GM12878 (cell line): ENCODE data around the gene BPIFB4. TPM values are rescaled to one million over a fixed set of nuclear protein-coding genes. Genes with fewer than 3 reads are reported as not detected.

Experiments
- ATAC-seq: fragments of 200-7000 bp; cut with Tn5 transposase; 3 replicates; pipeline ENCODE4 v1.9.1; 2020; ENCODE audit warnings: mild to moderate bottlenecking, moderate library complexity
- BruUV-seq: library from RNA; stranded (reverse); fragments of 400-500 nt; replicated peaks from 2 replicates; lab custom pipeline; 2021; lab: Mats Ljungman, UMichigan
- CTCF ChIA-PET: fragments of 300-600 bp; sonication (Branson Sonifier 250); formaldehyde crosslinking; extraction: SDS; loops from one replicate; lab custom pipeline; 2021; ENCODE audit warnings: inconsistent platforms; lab: Yijun Ruan, JAX
- POLR2A ChIA-PET: fragments of 350-600 bp; formaldehyde crosslinking; extraction: SDS; loops from one replicate; lab custom pipeline; 2021; ENCODE audit warnings: inconsistent platforms; lab: Charles Lee
- RAD21 ChIA-PET: fragments of 300-600 bp; sonication (Branson Sonifier 250); formaldehyde crosslinking; loops from one replicate; lab custom pipeline; 2023; ENCODE audit warnings: antibody characterized with exemption; ENCODE audit not compliant: unreplicated experiment; lab: Charles Lee
- SMC1A ChIA-PET: fragments of 300-600 bp; sonication (Branson Sonifier 250); formaldehyde crosslinking; loops from one replicate; lab custom pipeline; 2023; ENCODE audit not compliant: unreplicated experiment, uncharacterized antibody; lab: Charles Lee
- DNase-seq: peaks from one replicate; pipeline ENCODE4 v3.0.0-alpha.2; 2011; ENCODE audit warnings: low read depth, low spot score
- FAIRE-seq: peaks from 3 replicates; lab custom pipeline; 2011; peaks lifted over from hg19 to GRCh38; lab: Jason Lieb, UNC
- H2AFZ ChIP-seq: 2 replicates; pipeline ENCODE4 v1.6.0; 2011; ENCODE audit warnings: low read depth, low read length, control low read depth; ENCODE audit not compliant: control insufficient read depth
- H3K27ac ChIP-seq: 2 replicates; pipeline ENCODE4 v1.5.1; 2011; ENCODE audit warnings: control low read depth; ENCODE audit not compliant: control insufficient read depth, insufficient read depth
- H3K27me3 ChIP-seq, 2 experiments: replicated peaks in 1 of 2; 2 replicates each; pipeline versions ENCODE4 v1.6.0 to v1.6.1; 2011; ENCODE audit warnings: low read length in 1 of 2; ENCODE audit not compliant: control insufficient read depth in 2 of 2, insufficient read depth in 2 of 2
- H3K36me3 ChIP-seq, 2 experiments: 2 replicates each; pipeline ENCODE4 v1.5.1; 2011; ENCODE audit warnings: low read length in 1 of 2; ENCODE audit not compliant: control insufficient read depth in 2 of 2, insufficient read depth in 2 of 2
- H3K4me1 ChIP-seq: 2 replicates; pipeline ENCODE4 v1.6.1; 2011; ENCODE audit warnings: mild to moderate bottlenecking, low read length, moderate library complexity, mixed read lengths; ENCODE audit not compliant: control insufficient read depth, insufficient read depth
- H3K4me2 ChIP-seq: 2 replicates; pipeline ENCODE4 v1.6.0; 2011; ENCODE audit warnings: control low read depth; ENCODE audit not compliant: control insufficient read depth, insufficient read depth
- H3K4me3 ChIP-seq: fragments of 200-600 bp; sonication (generic); 2 replicates; pipeline ENCODE4 v1.5.1; 2016
- H3K79me2 ChIP-seq: 2 replicates; pipeline ENCODE4 v1.6.0; 2011; ENCODE audit warnings: low read length; ENCODE audit not compliant: control insufficient read depth, insufficient read depth
- H3K9ac ChIP-seq: 2 replicates; pipeline ENCODE4 v1.8.0; 2011; ENCODE audit warnings: low read length, control low read depth, mixed read lengths; ENCODE audit not compliant: control insufficient read depth, insufficient read depth
- H3K9me3 ChIP-seq: replicated peaks from 3 replicates; pipeline ENCODE4 v1.5.1; 2011; ENCODE audit warnings: mild to moderate bottlenecking, low read length; ENCODE audit not compliant: control insufficient read depth, insufficient read depth
- H4K20me1 ChIP-seq: 2 replicates; pipeline ENCODE4 v1.6.0; 2011; ENCODE audit not compliant: control insufficient read depth, insufficient read depth
- BMI1 ChIP-seq: fragments of 450-650 bp; IDR thresholded peaks from 2 replicates; pipeline ENCODE4 v1.6.1; 2016; ENCODE audit warnings: mild to moderate bottlenecking, moderate library complexity, borderline replicate concordance
- MEF2B ChIP-seq: fragments of 450-650 bp; IDR thresholded peaks from 2 replicates; pipeline ENCODE4 v1.6.1; 2018; ENCODE audit warnings: mild to moderate bottlenecking, moderate library complexity; ENCODE audit not compliant: partially characterized antibody, poor library complexity, severe bottlenecking
- SREBF2 ChIP-seq: IDR thresholded peaks from 2 replicates; pipeline ENCODE4 v1.6.1; 2012; ENCODE audit warnings: mild to moderate bottlenecking, low read length
- TAF1 ChIP-seq: IDR thresholded peaks from 2 replicates; pipeline ENCODE4 v1.6.1; 2011; ENCODE audit warnings: mild to moderate bottlenecking, low read depth, low read length, borderline replicate concordance
- YBX1 ChIP-seq: fragments of 450-650 bp; IDR thresholded peaks from 2 replicates; pipeline ENCODE4 v1.6.1; 2016; ENCODE audit warnings: antibody characterized with exemption
- WGBS: methylation state at CpG from one replicate; pipeline ENCODE4 v1.1.6; 2016; ENCODE audit warnings: low lambda C conversion rate; ENCODE audit not compliant: insufficient replicate concordance, insufficient coverage; ENCODE audit errors: missing lambda C conversion rate; 5-methylcytosine and 5-hydroxymethylcytosine counted together
- in situ Hi-C: fragments of 300-500 bp; cut with MboI; formaldehyde crosslinking; loops from 9 replicates; pipeline ENCODE4 v1.14.3; 2018; ENCODE audit warnings: mixed read lengths
- intact Hi-C: fragments of 100-400 bp; cut with micrococcal nuclease; formaldehyde crosslinking; loops from one replicate; pipeline ENCODE4 v1.14.2; 2022; ENCODE audit not compliant: unreplicated experiment
- polyA plus RNA-seq, 11 experiments: library from polyadenylated mRNA; depleted of rRNA in 4 of 11; unstranded in 6 of 11; stranded (reverse) in 5 of 11; fragments of >200 nt; fragmentation: Nextera tagmentation in 4 of 11; fragmentation: Illumina TruSeq in 1 of 11; extraction: Ambion mirVana in 4 of 11; extraction: Trizol in 1 of 11; gene quantifications; 1 replicate in 1 of 11; 2 replicates in 10 of 11; pipeline versions ENCODE4 v1.2.1 to v1.2.3, GENCODE V29; 2011 to 2016; ENCODE audit warnings: inconsistent platforms in 2 of 11, missing spikeins in 2 of 11, low read depth in 1 of 11
- total RNA-seq, 4 experiments: library from RNA; depleted of rRNA in 3 of 4; stranded (reverse); fragments of >200 nt in 3 of 4; fragmentation: Illumina TruSeq in 1 of 4; extraction: Trizol in 1 of 4; gene quantifications; 2 replicates each; pipeline versions ENCODE4 v1.2.1 to v1.2.3, GENCODE V29; 2013 to 2021
- TF ChIP-seq, protein P1 (sequence below): fragments of 450-650 bp; IDR thresholded peaks from 2 replicates; pipeline ENCODE4 v1.6.1; 2016; ENCODE audit warnings: mild to moderate bottlenecking
- TF ChIP-seq, protein P2 (sequence below): fragments of 450-650 bp; formaldehyde crosslinking; IDR thresholded peaks from 2 replicates; pipeline ENCODE4 v1.5.0; 2022; ENCODE audit warnings: mild to moderate bottlenecking, missing genetic modification characterization

Gene BPIFB4
- total and polyA plus RNA-seq, 10 of the 15 experiments (the other 5 are each of a cell fraction or from before 2014, with no cell fraction given), result 0.12 TPM; not detected in 9

DNA sequence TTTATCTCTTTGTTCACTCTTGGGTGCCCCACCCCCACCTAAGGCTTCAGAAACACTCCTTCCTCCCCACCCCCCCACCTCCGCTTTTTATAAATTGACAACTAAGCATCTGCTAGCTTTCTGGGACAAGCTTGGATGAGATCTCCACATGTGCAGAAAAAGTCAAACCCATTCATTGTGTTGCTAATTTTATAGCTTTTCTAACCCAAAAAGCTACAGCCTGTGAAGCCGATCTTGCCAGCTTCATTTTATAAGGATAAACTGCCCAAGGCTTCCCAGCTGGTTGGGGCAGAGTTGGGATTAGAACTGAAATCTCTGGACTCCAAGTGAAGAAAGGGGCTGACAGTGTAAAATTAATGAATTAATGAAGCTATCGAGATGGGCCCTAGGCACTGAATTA lies 24.1 kb downstream of the BPIFB4 start:
- Histone ChIP-seq H3K27ac (no peak overlapping the region), H3K4me3 (no peak overlapping the region), H3K79me2 (no peaks in the 10 kb centered on the region), H3K36me3 (no peaks in the 10 kb centered on the region), H3K4me2 (no peak overlapping the region), H3K27me3 (no peaks in the 10 kb centered on the region), H4K20me1 (no peaks in the 10 kb centered on the region), H3K9ac (no peak overlapping the region), H3K4me1 (no peaks in the 10 kb centered on the region), H3K9me3 (no peaks in the 10 kb centered on the region), H2AFZ (no peak overlapping the region)
- DNase-seq (no peak), FAIRE-seq (no peak), ATAC-seq (no peak)
- intact Hi-C loops, result no loop called here
- POLR2A ChIA-PET, result no interaction called here
- CTCF ChIA-PET, result no interaction called here
- SMC1A ChIA-PET, result no interaction called here
- 61% methylated on average over 3 of the region's 3 CpGs for WGBS
- RAD21 ChIA-PET, result no interaction called here
- no TSS peak for BruUV-seq
- in situ Hi-C loops, result no loop called here
- TF ChIP-seq MEF2B (no peak), BMI1 (no peak), SREBF2 (no peak), YBX1 (no peak), TAF1 (no peak)
- TF ChIP-seq, protein P1, sequence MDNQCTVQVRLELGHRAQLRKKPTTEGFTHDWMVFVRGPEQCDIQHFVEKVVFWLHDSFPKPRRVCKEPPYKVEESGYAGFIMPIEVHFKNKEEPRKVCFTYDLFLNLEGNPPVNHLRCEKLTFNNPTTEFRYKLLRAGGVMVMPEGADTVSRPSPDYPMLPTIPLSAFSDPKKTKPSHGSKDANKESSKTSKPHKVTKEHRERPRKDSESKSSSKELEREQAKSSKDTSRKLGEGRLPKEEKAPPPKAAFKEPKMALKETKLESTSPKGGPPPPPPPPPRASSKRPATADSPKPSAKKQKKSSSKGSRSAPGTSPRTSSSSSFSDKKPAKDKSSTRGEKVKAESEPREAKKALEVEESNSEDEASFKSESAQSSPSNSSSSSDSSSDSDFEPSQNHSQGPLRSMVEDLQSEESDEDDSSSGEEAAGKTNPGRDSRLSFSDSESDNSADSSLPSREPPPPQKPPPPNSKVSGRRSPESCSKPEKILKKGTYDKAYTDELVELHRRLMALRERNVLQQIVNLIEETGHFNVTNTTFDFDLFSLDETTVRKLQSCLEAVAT, result no peak
- TF ChIP-seq, protein P2, sequence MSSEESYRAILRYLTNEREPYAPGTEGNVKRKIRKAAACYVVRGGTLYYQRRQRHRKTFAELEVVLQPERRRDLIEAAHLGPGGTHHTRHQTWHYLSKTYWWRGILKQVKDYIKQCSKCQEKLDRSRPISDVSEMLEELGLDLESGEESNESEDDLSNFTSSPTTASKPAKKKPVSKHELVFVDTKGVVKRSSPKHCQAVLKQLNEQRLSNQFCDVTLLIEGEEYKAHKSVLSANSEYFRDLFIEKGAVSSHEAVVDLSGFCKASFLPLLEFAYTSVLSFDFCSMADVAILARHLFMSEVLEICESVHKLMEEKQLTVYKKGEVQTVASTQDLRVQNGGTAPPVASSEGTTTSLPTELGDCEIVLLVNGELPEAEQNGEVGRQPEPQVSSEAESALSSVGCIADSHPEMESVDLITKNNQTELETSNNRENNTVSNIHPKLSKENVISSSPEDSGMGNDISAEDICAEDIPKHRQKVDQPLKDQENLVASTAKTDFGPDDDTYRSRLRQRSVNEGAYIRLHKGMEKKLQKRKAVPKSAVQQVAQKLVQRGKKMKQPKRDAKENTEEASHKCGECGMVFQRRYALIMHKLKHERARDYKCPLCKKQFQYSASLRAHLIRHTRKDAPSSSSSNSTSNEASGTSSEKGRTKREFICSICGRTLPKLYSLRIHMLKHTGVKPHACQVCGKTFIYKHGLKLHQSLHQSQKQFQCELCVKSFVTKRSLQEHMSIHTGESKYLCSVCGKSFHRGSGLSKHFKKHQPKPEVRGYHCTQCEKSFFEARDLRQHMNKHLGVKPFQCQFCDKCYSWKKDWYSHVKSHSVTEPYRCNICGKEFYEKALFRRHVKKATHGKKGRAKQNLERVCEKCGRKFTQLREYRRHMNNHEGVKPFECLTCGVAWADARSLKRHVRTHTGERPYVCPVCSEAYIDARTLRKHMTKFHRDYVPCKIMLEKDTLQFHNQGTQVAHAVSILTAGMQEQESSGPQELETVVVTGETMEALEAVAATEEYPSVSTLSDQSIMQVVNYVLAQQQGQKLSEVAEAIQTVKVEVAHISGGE (CRISPR knock-in tag), result no peak
